WTC11 (cell line): ENCODE results near the gene COL4A2. TPM values are rescaled to one million over a fixed set of nuclear protein-coding genes. Genes with fewer than 3 reads are reported as not detected.

ENCODE experiments used
- ATAC-seq: fragments of 200-7000 bp; cut with Tn5 transposase; 2 replicates; pipeline ENCODE4 v1.10.0; 2021; ENCODE audit warnings: mild to moderate bottlenecking, moderate library complexity
- CTCF ChIA-PET: fragments of 300-600 bp; sonication (Branson Sonifier 250); formaldehyde crosslinking; loops from one replicate; lab custom pipeline; 2021; ENCODE audit warnings: antibody characterized with exemption; lab: Charles Lee
- POLR2A ChIA-PET: fragments of 350-600 bp; sonication (Branson Sonifier 250); formaldehyde crosslinking; loops from one replicate; lab custom pipeline; 2021; ENCODE audit warnings: antibody characterized with exemption; lab: Charles Lee
- DNase-seq: peaks from one replicate; pipeline ENCODE4 v3.0.0; 2021; ENCODE audit warnings: low spot score
- H3K27ac Mint-ChIP-seq: 2 replicates; pipeline ENCODE4 v1.8.0; 2021; ENCODE audit warnings: mixed read lengths
- H3K27me3 Mint-ChIP-seq: 2 replicates; pipeline ENCODE4 v1.8.0; 2021; ENCODE audit warnings: low read depth, mild to moderate bottlenecking, moderate library complexity, mixed read lengths
- H3K36me3 Mint-ChIP-seq: 2 replicates; pipeline ENCODE4 v1.8.0; 2021; ENCODE audit warnings: mixed read lengths
- H3K4me1 Mint-ChIP-seq: 2 replicates; pipeline ENCODE4 v1.8.0; 2022; ENCODE audit warnings: mixed read lengths
- H3K4me3 Mint-ChIP-seq: 2 replicates; pipeline ENCODE4 v1.8.0; 2021; ENCODE audit warnings: mild to moderate bottlenecking, moderate library complexity, mixed read lengths
- H3K9me3 Mint-ChIP-seq: 2 replicates; pipeline ENCODE4 v1.8.0; 2021; ENCODE audit warnings: mixed read lengths
- ARID4B ChIP-seq: sonication (generic); formaldehyde crosslinking; IDR thresholded peaks from 2 replicates; pipeline ENCODE4 v1.8.0; 2023; ENCODE audit warnings: missing genetic modification reagents, mild to moderate bottlenecking, borderline replicate concordance
- CREB1 ChIP-seq: sonication (generic); formaldehyde crosslinking; IDR thresholded peaks from 2 replicates; pipeline ENCODE4 v1.8.0; 2023; ENCODE audit warnings: mild to moderate bottlenecking, missing genetic modification reagents
- CREM ChIP-seq: sonication (generic); formaldehyde crosslinking; IDR thresholded peaks from 2 replicates; pipeline ENCODE4 v1.8.1; 2022; ENCODE audit warnings: mild to moderate bottlenecking, missing genetic modification reagents, moderate library complexity
- FOXK1 ChIP-seq: sonication (generic); formaldehyde crosslinking; IDR thresholded peaks from 2 replicates; pipeline ENCODE4 v1.8.0; 2022; ENCODE audit warnings: mild to moderate bottlenecking, moderate library complexity, missing genetic modification reagents
- JUN ChIP-seq: sonication (generic); formaldehyde crosslinking; IDR thresholded peaks from 2 replicates; pipeline ENCODE4 v1.8.0; 2023; ENCODE audit warnings: mild to moderate bottlenecking, missing genetic modification reagents
- NFATC4 ChIP-seq: fragments of 250-450 bp; sonication (Bioruptor Pico); IDR thresholded peaks from 2 replicates; pipeline ENCODE4 v1.9.0; 2021; ENCODE audit warnings: mild to moderate bottlenecking
- NR3C1 ChIP-seq: sonication (generic); formaldehyde crosslinking; conservative IDR thresholded peaks from 2 replicates; pipeline ENCODE4 v1.8.1; 2023; ENCODE audit warnings: low read depth, mild to moderate bottlenecking, missing genetic modification reagents
- SP1 ChIP-seq: sonication (generic); formaldehyde crosslinking; conservative IDR thresholded peaks from 2 replicates; pipeline ENCODE4 v1.8.1; 2022; ENCODE audit warnings: missing genetic modification reagents
- TEAD4 ChIP-seq: sonication (generic); formaldehyde crosslinking; IDR thresholded peaks from 2 replicates; pipeline ENCODE4 v1.8.0; 2022; ENCODE audit warnings: mild to moderate bottlenecking, missing genetic modification reagents
- TP53 ChIP-seq: sonication (generic); formaldehyde crosslinking; IDR thresholded peaks from 2 replicates; pipeline ENCODE4 v1.8.1; 2023; ENCODE audit warnings: mild to moderate bottlenecking, missing genetic modification reagents
- ZBTB21 ChIP-seq: sonication (generic); formaldehyde crosslinking; IDR thresholded peaks from 2 replicates; pipeline ENCODE4 v1.8.1; 2023; ENCODE audit warnings: mild to moderate bottlenecking, missing genetic modification reagents, borderline replicate concordance
- ZNF219 ChIP-seq: sonication (generic); formaldehyde crosslinking; IDR thresholded peaks from 2 replicates; pipeline ENCODE4 v1.8.0; 2023; ENCODE audit warnings: missing genetic modification reagents, mild to moderate bottlenecking, borderline replicate concordance
- ZNF416 ChIP-seq: fragments of 250-450 bp; sonication (Bioruptor Pico); IDR thresholded peaks from 2 replicates; pipeline ENCODE4 v1.9.0; 2021; ENCODE audit warnings: mild to moderate bottlenecking, inconsistent platforms
- total RNA-seq: library from RNA; stranded (reverse); gene quantifications from 3 replicates; pipeline ENCODE4 v1.2.3, GENCODE V29; 2021
- TF ChIP-seq, protein P1 (sequence below): sonication (generic); formaldehyde crosslinking; IDR thresholded peaks from 2 replicates; pipeline ENCODE4 v1.8.1; 2023; ENCODE audit warnings: mild to moderate bottlenecking, missing genetic modification reagents, borderline replicate concordance
- TF ChIP-seq, protein P2 (sequence below): sonication (generic); formaldehyde crosslinking; IDR thresholded peaks from 2 replicates; pipeline ENCODE4 v1.8.1; 2022; ENCODE audit warnings: mild to moderate bottlenecking, missing genetic modification reagents, moderate library complexity, borderline replicate concordance
- TF ChIP-seq, protein P3 (sequence below): sonication (generic); formaldehyde crosslinking; IDR thresholded peaks from 2 replicates; pipeline ENCODE4 v1.8.0; 2022; ENCODE audit warnings: mild to moderate bottlenecking, missing genetic modification reagents
- TF ChIP-seq, protein P4 (sequence below): sonication (generic); formaldehyde crosslinking; IDR thresholded peaks from 2 replicates; pipeline ENCODE4 v1.8.0; 2022; ENCODE audit warnings: mild to moderate bottlenecking, missing genetic modification reagents

The COL4A2 gene
- total RNA-seq, 1 experiment from 2014 or later = 109 TPM

DNA sequence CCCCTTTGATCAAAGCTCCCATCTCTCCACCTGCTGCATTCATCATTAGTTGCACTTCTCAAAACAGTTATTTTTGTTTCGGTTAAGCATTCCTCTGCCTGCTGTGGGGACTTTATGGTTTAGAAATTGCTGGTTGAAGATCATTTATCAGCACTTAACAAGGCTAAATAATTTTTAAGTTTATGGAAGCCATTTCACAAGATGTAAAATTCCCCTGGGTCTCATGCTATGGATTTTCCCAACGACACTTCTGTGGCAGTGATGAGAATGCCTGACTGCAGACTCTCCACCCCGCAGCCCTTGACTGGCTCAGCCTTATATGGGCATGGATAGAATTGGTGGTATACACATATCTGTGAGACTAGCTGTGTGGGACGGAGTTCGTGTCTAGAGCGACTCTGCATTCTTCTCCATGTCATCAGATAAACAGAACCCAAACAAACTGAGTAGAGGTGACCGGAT, 52.8 kb downstream of the COL4A2 start:
- ChIA-PET CTCF (no interaction called here), POLR2A (no interaction called here)
- Mint-ChIP-seq H3K36me3 (no peaks in the 10 kb centered on the region; the same call in 1 of the 2 replicates), H3K4me3 (no peak overlapping the region), H3K4me1 (peaks cover 13% of the 10 kb centered on the region), H3K27me3 (no peaks in the 10 kb centered on the region; the same call in 1 of the 2 replicates), H3K9me3 (no peaks in the 10 kb centered on the region), H3K27ac (no peak overlapping the region)
- ATAC-seq (no peak; the same call in 1 of the 2 replicates), DNase-seq (no peak)
- TF ChIP-seq, protein P1, sequence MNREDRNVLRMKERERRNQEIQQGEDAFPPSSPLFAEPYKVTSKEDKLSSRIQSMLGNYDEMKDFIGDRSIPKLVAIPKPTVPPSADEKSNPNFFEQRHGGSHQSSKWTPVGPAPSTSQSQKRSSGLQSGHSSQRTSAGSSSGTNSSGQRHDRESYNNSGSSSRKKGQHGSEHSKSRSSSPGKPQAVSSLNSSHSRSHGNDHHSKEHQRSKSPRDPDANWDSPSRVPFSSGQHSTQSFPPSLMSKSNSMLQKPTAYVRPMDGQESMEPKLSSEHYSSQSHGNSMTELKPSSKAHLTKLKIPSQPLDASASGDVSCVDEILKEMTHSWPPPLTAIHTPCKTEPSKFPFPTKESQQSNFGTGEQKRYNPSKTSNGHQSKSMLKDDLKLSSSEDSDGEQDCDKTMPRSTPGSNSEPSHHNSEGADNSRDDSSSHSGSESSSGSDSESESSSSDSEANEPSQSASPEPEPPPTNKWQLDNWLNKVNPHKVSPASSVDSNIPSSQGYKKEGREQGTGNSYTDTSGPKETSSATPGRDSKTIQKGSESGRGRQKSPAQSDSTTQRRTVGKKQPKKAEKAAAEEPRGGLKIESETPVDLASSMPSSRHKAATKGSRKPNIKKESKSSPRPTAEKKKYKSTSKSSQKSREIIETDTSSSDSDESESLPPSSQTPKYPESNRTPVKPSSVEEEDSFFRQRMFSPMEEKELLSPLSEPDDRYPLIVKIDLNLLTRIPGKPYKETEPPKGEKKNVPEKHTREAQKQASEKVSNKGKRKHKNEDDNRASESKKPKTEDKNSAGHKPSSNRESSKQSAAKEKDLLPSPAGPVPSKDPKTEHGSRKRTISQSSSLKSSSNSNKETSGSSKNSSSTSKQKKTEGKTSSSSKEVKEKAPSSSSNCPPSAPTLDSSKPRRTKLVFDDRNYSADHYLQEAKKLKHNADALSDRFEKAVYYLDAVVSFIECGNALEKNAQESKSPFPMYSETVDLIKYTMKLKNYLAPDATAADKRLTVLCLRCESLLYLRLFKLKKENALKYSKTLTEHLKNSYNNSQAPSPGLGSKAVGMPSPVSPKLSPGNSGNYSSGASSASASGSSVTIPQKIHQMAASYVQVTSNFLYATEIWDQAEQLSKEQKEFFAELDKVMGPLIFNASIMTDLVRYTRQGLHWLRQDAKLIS (CRISPR knock-in tag) = no peak
- TF ChIP-seq, protein P2, sequence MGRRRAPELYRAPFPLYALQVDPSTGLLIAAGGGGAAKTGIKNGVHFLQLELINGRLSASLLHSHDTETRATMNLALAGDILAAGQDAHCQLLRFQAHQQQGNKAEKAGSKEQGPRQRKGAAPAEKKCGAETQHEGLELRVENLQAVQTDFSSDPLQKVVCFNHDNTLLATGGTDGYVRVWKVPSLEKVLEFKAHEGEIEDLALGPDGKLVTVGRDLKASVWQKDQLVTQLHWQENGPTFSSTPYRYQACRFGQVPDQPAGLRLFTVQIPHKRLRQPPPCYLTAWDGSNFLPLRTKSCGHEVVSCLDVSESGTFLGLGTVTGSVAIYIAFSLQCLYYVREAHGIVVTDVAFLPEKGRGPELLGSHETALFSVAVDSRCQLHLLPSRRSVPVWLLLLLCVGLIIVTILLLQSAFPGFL (CRISPR knock-in tag) = no peak
- TF ChIP-seq, protein P3, sequence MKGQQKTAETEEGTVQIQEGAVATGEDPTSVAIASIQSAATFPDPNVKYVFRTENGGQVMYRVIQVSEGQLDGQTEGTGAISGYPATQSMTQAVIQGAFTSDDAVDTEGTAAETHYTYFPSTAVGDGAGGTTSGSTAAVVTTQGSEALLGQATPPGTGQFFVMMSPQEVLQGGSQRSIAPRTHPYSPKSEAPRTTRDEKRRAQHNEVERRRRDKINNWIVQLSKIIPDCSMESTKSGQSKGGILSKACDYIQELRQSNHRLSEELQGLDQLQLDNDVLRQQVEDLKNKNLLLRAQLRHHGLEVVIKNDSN = no peak
- TF ChIP-seq ZNF219 (CRISPR knock-in tag) = no peak
- no peak for TF ChIP-seq JUN (CRISPR knock-in tag)
- TF ChIP-seq ZNF416 (CRISPR knock-in tag) = no peak
- TF ChIP-seq ZBTB21 (CRISPR knock-in tag) = no peak

- no peak overlapping the region for H3K27ac Mint-ChIP-seq
- H3K9me3 Mint-ChIP-seq = no peaks in the 10 kb centered on the region
- ATAC-seq (no peak), DNase-seq (no peak)
- POLR2A ChIA-PET = no interaction called here
- no peaks in the 10 kb centered on the region; the same call in 1 of the 2 replicates for H3K27me3 Mint-ChIP-seq
- CTCF ChIA-PET = interaction anchor here (0.8 to 3.4 kb wide), 2 partner anchors 9 to 19 kb away, joined by 3 to 31 read pairs; no protein-coding TSS in a partner anchor
- peaks cover 11% of the 10 kb centered on the region for H3K4me1 Mint-ChIP-seq
- H3K36me3 Mint-ChIP-seq = no peaks in the 10 kb centered on the region; the same call in 1 of the 2 replicates
- no peak overlapping the region for H3K4me3 Mint-ChIP-seq
- TF ChIP-seq ARID4B (CRISPR knock-in tag) (no peak), CREB1 (CRISPR knock-in tag) (no peak), TP53 (CRISPR knock-in tag) (no peak), CREM (no peak), TEAD4 (CRISPR knock-in tag) (no peak), NR3C1 (CRISPR knock-in tag) (no peak), SP1 (no peak), FOXK1 (CRISPR knock-in tag) (no peak), NFATC4 (CRISPR knock-in tag) (no peak)
- TF ChIP-seq, protein P4, sequence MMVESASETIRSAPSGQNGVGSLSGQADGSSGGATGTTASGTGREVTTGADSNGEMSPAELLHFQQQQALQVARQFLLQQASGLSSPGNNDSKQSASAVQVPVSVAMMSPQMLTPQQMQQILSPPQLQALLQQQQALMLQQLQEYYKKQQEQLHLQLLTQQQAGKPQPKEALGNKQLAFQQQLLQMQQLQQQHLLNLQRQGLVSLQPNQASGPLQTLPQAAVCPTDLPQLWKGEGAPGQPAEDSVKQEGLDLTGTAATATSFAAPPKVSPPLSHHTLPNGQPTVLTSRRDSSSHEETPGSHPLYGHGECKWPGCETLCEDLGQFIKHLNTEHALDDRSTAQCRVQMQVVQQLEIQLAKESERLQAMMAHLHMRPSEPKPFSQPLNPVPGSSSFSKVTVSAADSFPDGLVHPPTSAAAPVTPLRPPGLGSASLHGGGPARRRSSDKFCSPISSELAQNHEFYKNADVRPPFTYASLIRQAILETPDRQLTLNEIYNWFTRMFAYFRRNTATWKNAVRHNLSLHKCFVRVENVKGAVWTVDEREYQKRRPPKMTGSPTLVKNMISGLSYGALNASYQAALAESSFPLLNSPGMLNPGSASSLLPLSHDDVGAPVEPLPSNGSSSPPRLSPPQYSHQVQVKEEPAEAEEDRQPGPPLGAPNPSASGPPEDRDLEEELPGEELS = no peak
- TF ChIP-seq, protein P1 (CRISPR knock-in tag) = no peak
These were observed 53.5 kb downstream of the COL4A2 start for GRCh38 chr13:110360598-110360997.
